Endothelial cell of umbilical vein (primary cell): ENCODE measurements around the gene EXD3. TPM values are rescaled to one million over a fixed set of nuclear protein-coding genes. Genes with fewer than 3 reads are reported as not detected.

Experiments
- BruUV-seq: library from RNA; stranded (reverse); fragments of 400-500 nt; replicated peaks from 2 replicates; lab custom pipeline; 2021; lab: Mats Ljungman, UMichigan
- CTCF ChIA-PET: fragments of 300-600, 350-600 bp; sonication (Branson Sonifier 250); formaldehyde crosslinking; loops from one replicate; lab custom pipeline; 2021; ENCODE audit warnings: antibody characterized with exemption, inconsistent platforms; lab: Charles Lee
- POLR2A ChIA-PET: fragments of 300-600, 350-600 bp; sonication (Branson Sonifier 250); formaldehyde crosslinking; loops from one replicate; lab custom pipeline; 2021; ENCODE audit warnings: antibody characterized with exemption, inconsistent platforms; lab: Charles Lee
- DNase-seq: peaks from one replicate; pipeline ENCODE4 v3.0.0-alpha.2; 2011; ENCODE audit warnings: low read depth, low spot score
- FAIRE-seq: peaks from 2 replicates; lab custom pipeline; 2011; peaks lifted over from hg19 to GRCh38; lab: Jason Lieb, UNC
- H2AFZ ChIP-seq: 2 replicates; pipeline ENCODE4 v1.6.0; 2012; ENCODE audit warnings: low read depth, low read length, control low read depth, inconsistent platforms
- H3K27ac ChIP-seq: 2 replicates; pipeline ENCODE4 v1.5.1; 2011; ENCODE audit warnings: low read depth, mild to moderate bottlenecking, control low read depth, low read length, moderate library complexity; ENCODE audit not compliant: insufficient read depth
- H3K27me3 ChIP-seq, 2 experiments: 2 replicates each; pipeline versions ENCODE4 v1.6.0 to v1.6.1; 2011; ENCODE audit warnings: low read length in 2 of 2, mixed read lengths in 1 of 2; ENCODE audit not compliant: control insufficient read depth in 2 of 2, insufficient read depth in 2 of 2
- H3K36me3 ChIP-seq, 2 experiments: 2 replicates in 1 of 2; 3 replicates in 1 of 2; pipeline ENCODE4 v1.5.1; 2011; ENCODE audit warnings: low read length in 2 of 2, mild to moderate bottlenecking in 1 of 2, moderate library complexity in 1 of 2; ENCODE audit not compliant: control insufficient read depth in 2 of 2, insufficient read depth in 2 of 2; ENCODE audit errors: extremely low read depth in 1 of 2
- H3K4me1 ChIP-seq: 3 replicates; pipeline ENCODE4 v1.5.1; 2011; ENCODE audit warnings: mild to moderate bottlenecking, low read length; ENCODE audit not compliant: control insufficient read depth, insufficient read depth; ENCODE audit errors: extremely low read depth
- H3K4me2 ChIP-seq: 2 replicates; pipeline ENCODE4 v1.6.1; 2011; ENCODE audit warnings: low read length, control low read depth, mixed read lengths; ENCODE audit not compliant: insufficient read depth
- H3K4me3 ChIP-seq, 3 experiments: fragments of 200-600 bp in 1 of 3; sonication (generic), shearing (Covaris generic) in 1 of 3; replicated peaks in 1 of 3; 2 replicates each; pipeline ENCODE4 v1.5.1; 2011 to 2016; ENCODE audit warnings: control low read depth in 3 of 3, low read length in 3 of 3, mild to moderate bottlenecking in 2 of 3, inconsistent platforms in 1 of 3, low read depth in 1 of 3, moderate library complexity in 1 of 3; ENCODE audit not compliant: insufficient read depth in 1 of 3
- H3K79me2 ChIP-seq: 2 replicates; pipeline ENCODE4 v1.6.0; 2012; ENCODE audit warnings: low read length, inconsistent platforms; ENCODE audit not compliant: control insufficient read depth, insufficient read depth
- H3K9ac ChIP-seq: replicated peaks from 2 replicates; pipeline ENCODE3; 2011; ENCODE audit warnings: low read length, control low read depth; ENCODE audit not compliant: insufficient read depth; ENCODE audit errors: extremely low read depth
- H3K9me1 ChIP-seq: replicated peaks from 3 replicates; pipeline ENCODE4 v1.6.0; 2011; ENCODE audit warnings: mild to moderate bottlenecking, low read length; ENCODE audit not compliant: control insufficient read depth, insufficient read depth; ENCODE audit errors: extremely low read depth
- H3K9me3 ChIP-seq: replicated peaks from 2 replicates; pipeline ENCODE4 v1.5.1; 2012; ENCODE audit warnings: low read length, inconsistent platforms; ENCODE audit not compliant: control insufficient read depth, insufficient read depth
- H4K20me1 ChIP-seq: replicated peaks from 2 replicates; pipeline ENCODE3; 2011; ENCODE audit warnings: mild to moderate bottlenecking, low read length; ENCODE audit not compliant: control insufficient read depth, insufficient read depth; ENCODE audit errors: extremely low read depth
- CTCF ChIP-seq, 2 donors: IDR thresholded peaks; 1 replicate in 1 of 2; 2 replicates in 1 of 2; pipeline ENCODE4 v1.5.1; 2011; ENCODE audit warnings: low read length in 2 of 2, mild to moderate bottlenecking in 2 of 2, moderate library complexity in 2 of 2, control low read depth in 1 of 2, inconsistent platforms in 1 of 2, low read depth in 1 of 2; ENCODE audit not compliant: insufficient read depth in 1 of 2; ENCODE audit errors: extremely low read depth in 1 of 2
- EZH2 ChIP-seq: IDR thresholded peaks from 2 replicates; pipeline ENCODE4 v1.6.1; 2012; ENCODE audit warnings: borderline replicate concordance, low read depth, mild to moderate bottlenecking, moderate library complexity, low read length, inconsistent platforms; ENCODE audit not compliant: severe bottlenecking
- FOS ChIP-seq: IDR thresholded peaks from 2 replicates; pipeline ENCODE4 v1.6.1; 2011; ENCODE audit warnings: mild to moderate bottlenecking, low read length, moderate library complexity, borderline replicate concordance; ENCODE audit not compliant: insufficient read depth
- GATA2 ChIP-seq: IDR thresholded peaks from 2 replicates; pipeline ENCODE4 v1.7.0; 2011; ENCODE audit warnings: low read depth, mild to moderate bottlenecking, moderate library complexity, mixed read lengths, low read length; ENCODE audit not compliant: insufficient read length, insufficient read depth
- JUN ChIP-seq: IDR thresholded peaks from 2 replicates; pipeline ENCODE4 v1.6.1; 2011; ENCODE audit warnings: borderline replicate concordance, low read depth; ENCODE audit not compliant: insufficient read length, insufficient read depth
- MAX ChIP-seq: IDR thresholded peaks from 2 replicates; pipeline ENCODE4 v1.6.1; 2011; ENCODE audit not compliant: insufficient read depth, insufficient read length
- MYC ChIP-seq: IDR thresholded peaks from one replicate; pipeline ENCODE4 v1.6.1; 2011; ENCODE audit warnings: mild to moderate bottlenecking, low read depth, low read length
- POLR2A ChIP-seq: IDR thresholded peaks from 2 replicates; pipeline ENCODE4 v1.6.1; 2012; ENCODE audit warnings: low read depth, mild to moderate bottlenecking, control low read depth, low read length
- POLR2AphosphoS5 ChIP-seq: IDR thresholded peaks from 2 replicates; pipeline ENCODE4 v1.6.1; 2012; ENCODE audit warnings: low read depth, mild to moderate bottlenecking, control low read depth, low read length, moderate library complexity; ENCODE audit not compliant: insufficient read depth
- dilution Hi-C: fragments of 300-500 bp; cut with MboI; formaldehyde crosslinking; loops from one replicate; pipeline ENCODE4 v1.15.0; 2019; ENCODE audit warnings: low sequenced_read_pairs; ENCODE audit not compliant: extremely low pct_ligation_motif_present
- intact Hi-C: fragments of 100-400 bp; cut with micrococcal nuclease; formaldehyde crosslinking; loops from one replicate; pipeline ENCODE4 v1.10.0; 2022
- polyA plus RNA-seq, 4 experiments: library from polyadenylated mRNA; depleted of rRNA in 3 of 4; stranded (reverse) in 3 of 4; unstranded in 1 of 4; fragments of >200 nt; gene quantifications; 2 replicates each; pipeline versions ENCODE4 v1.2.1 to v1.2.3, GENCODE V29; 2011 to 2012; ENCODE audit warnings: missing spikeins in 1 of 4
- total RNA-seq: library from RNA; stranded (reverse); gene quantifications from 2 replicates; pipeline ENCODE4 v1.2.3, GENCODE V29; 2021

EXD3 gene
- total and polyA plus RNA-seq, 2 donors (not counting 3 experiments of a cell fraction or from before 2014, with no cell fraction given): 17.7 to 30.3 TPM

- ChIA-PET POLR2A (no interaction called here), CTCF (no interaction called here)
- H3K27me3 ChIP-seq: peaks cover 0 to 2% of the 10 kb centered on the region in 2 experiments
- H3K79me2 ChIP-seq: no peaks in the 10 kb centered on the region
- H3K36me3 ChIP-seq: no peaks in the 10 kb centered on the region
- peaks cover 4% of the 10 kb centered on the region for H3K4me1 ChIP-seq
- no peaks in the 10 kb centered on the region for H3K9me1 ChIP-seq
- no peak for DNase-seq
- TF ChIP-seq MYC: no peak
- no peak for TF ChIP-seq JUN
- TF ChIP-seq POLR2AphosphoS5: no peak
- TF ChIP-seq FOS: no peak
- no peak for TF ChIP-seq MAX
- TF ChIP-seq CTCF (IDR thresholded peaks at IDR 0.05; ENCODE audit: extremely low read depth in 1 of 2, insufficient read depth in 1 of 2, low read depth in 1 of 2, low read length in 2 of 2): no peak
- no peak for TF ChIP-seq POLR2A
- TF ChIP-seq GATA2: no peak
- no peak for TF ChIP-seq EZH2
- no peak overlapping the region for H2AFZ ChIP-seq
- BruUV-seq: no TSS peak
- no peak overlapping the region for H3K27ac ChIP-seq
- H4K20me1 ChIP-seq: no peaks in the 10 kb centered on the region
- no peak overlapping the region for H3K9ac ChIP-seq
- intact Hi-C loops: loop anchor here (10.0 kb wide), 1 partner anchor 722 kb away; no protein-coding TSS in a partner anchor
- no peak overlapping the region for H3K4me2 ChIP-seq
- dilution Hi-C loops: no loop called here
- H3K9me3 ChIP-seq: no peaks in the 10 kb centered on the region
- FAIRE-seq: no peak
- H3K4me3 ChIP-seq: no peak overlapping the region
These were observed 89.8 kb downstream of the EXD3 start for GRCh38 chr9:137333016-137333671.
